ES-I3 (cell line): Measurements from ENCODE around the gene NMRK1.

ENCODE experiments used
- H3K36me3 ChIP-seq: 2 replicates; pipeline ENCODE4 v1.6.1; 2013; ENCODE audit warnings: mild to moderate bottlenecking, low read length, control low read depth, moderate library complexity; ENCODE audit not compliant: insufficient read depth
- H3K4me1 ChIP-seq: 2 replicates; pipeline ENCODE4 v1.6.1; 2013; ENCODE audit warnings: mild to moderate bottlenecking, control low read depth, low read length; ENCODE audit not compliant: insufficient read depth
- H3K9ac ChIP-seq: 2 replicates; pipeline ENCODE4 v1.6.1; 2013; ENCODE audit warnings: low read depth, mild to moderate bottlenecking, low read length, moderate library complexity
- H3K9me3 ChIP-seq: 2 replicates; pipeline ENCODE4 v1.6.1; 2013; ENCODE audit warnings: mild to moderate bottlenecking, low read length, moderate library complexity; ENCODE audit not compliant: control insufficient read depth, insufficient read depth

The NMRK1 gene

GRCh38 chr9:75019022-75019421, 68.9 kb downstream of the NMRK1 start:
- Histone ChIP-seq H3K9me3 (no peaks in the 10 kb centered on the region), H3K4me1 (no peaks in the 10 kb centered on the region), H3K36me3 (no peaks in the 10 kb centered on the region), H3K9ac (no peak overlapping the region)

GRCh38 chr9:75017378-75017777, 70.6 kb downstream of the NMRK1 start:
- H3K4me1 ChIP-seq: no peaks in the 10 kb centered on the region
- H3K36me3 ChIP-seq: no peaks in the 10 kb centered on the region
- no peak overlapping the region for H3K9ac ChIP-seq
- H3K9me3 ChIP-seq: no peaks in the 10 kb centered on the region

- Histone ChIP-seq H3K9me3 (no peaks in the 10 kb centered on the region), H3K9ac (no peak overlapping the region), H3K4me1 (no peaks in the 10 kb centered on the region), H3K36me3 (no peaks in the 10 kb centered on the region)
These were observed 74.2 kb downstream of the NMRK1 start for GRCh38 chr9:75013735-75014134.
